Measurements from ENCODE around the gene TMEM175.

TMEM175 gene, protein sequence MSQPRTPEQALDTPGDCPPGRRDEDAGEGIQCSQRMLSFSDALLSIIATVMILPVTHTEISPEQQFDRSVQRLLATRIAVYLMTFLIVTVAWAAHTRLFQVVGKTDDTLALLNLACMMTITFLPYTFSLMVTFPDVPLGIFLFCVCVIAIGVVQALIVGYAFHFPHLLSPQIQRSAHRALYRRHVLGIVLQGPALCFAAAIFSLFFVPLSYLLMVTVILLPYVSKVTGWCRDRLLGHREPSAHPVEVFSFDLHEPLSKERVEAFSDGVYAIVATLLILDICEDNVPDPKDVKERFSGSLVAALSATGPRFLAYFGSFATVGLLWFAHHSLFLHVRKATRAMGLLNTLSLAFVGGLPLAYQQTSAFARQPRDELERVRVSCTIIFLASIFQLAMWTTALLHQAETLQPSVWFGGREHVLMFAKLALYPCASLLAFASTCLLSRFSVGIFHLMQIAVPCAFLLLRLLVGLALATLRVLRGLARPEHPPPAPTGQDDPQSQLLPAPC

DNA sequence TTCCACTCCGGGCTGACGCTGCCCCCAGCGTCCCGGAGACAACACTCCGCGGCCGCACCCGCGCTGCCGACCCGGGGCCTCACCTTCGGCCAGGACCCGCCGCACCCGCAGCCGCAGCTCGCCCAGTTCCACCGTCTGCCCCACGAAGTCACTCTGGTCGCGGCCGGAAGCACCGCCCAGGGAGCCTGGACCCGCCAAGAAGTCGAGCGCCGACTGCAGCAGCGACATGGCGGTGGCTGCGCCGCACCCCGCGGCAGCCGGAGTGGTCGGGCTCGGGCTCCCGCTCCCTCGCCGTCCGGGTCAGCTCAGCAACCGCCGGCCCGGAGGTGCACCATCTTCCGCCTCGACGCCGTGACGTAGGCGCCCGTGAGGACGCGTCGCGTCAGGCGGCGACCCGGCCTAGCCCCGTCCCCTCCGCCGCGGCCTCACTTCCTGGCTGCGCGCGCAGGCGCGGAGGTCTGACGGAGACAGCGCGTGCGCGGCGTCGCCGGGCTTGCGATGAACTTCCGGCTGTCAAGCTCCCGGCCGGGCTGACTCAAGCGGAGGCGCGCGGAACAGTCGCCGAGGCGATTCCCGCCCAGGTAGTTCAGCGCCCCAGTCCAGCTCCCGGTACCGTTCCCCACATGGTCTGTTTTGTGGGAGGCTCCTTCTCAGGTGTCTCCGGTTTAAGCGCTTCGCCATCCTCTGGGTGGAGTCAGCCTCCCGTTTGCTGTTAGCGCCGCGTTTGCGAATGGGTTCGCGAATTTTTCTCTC, at the start of gene TMEM175, which contains the start of gene GAK:
Gene TMEM175 (plus strand): TSS at position 501 of the 753 bp plus-strand sequence. CDS start 15,280 bp downstream, outside the sequence.
Gene GAK (minus strand): TSS at position 357 of the 753 bp plus-strand sequence. CDS start 129 bp downstream, at position 228.
- DNase-seq (ENCODE audit: low read depth) = peak; percentile 91

DNA sequence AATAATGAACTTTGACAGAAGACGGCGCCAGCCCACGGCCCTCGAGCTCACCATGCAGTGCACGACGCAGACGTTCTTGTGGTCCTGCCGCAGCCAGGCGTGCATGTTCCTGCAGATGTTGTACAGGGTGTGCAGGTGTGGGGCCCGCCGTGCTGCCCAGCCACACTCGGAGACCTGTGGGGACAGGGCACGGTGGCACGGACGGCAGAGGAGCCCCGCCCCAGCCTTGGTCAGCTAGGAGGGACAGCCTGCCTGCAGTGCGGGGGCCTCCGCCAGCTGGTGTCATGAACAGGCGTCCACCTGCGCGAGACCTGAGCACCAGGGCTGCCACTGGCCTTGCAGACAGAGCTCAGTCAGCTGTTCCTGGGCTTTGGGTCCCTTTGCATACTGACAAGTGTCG, 49.6 kb upstream of the TMEM175 start:
- DNase-seq (ENCODE audit: low read depth) = no peak

GRCh38 chr4:883377-884095, 48.7 kb upstream of the TMEM175 start:
- DNase-seq (ENCODE audit: low read depth) = no peak

DNA sequence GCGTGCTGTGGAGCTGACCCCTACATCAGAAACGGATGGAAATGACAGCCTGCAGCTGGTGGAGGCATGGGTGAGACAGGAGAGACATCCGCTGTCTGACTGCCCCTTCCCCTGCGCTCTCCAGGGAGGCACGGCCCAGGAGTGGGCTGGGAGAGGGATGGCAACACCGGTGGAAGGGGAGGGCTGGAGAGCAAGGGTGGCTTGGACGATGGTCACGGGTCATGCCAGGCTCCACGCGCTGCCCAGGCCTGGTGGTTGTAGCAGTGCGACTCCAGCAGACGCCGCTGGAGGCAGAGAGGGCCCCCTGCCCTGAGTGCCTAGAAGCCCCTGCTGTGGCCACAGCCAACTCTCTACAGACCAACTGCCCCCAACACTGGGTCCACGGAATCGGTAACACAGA, 48.0 kb upstream of the TMEM175 start:
- DNase-seq (ENCODE audit: low read depth) = no peak

- DNase-seq (ENCODE audit: low read depth) = no peak
Measured at GRCh38 chr4:884896-885295, 47.4 kb upstream of the TMEM175 start.

DNA sequence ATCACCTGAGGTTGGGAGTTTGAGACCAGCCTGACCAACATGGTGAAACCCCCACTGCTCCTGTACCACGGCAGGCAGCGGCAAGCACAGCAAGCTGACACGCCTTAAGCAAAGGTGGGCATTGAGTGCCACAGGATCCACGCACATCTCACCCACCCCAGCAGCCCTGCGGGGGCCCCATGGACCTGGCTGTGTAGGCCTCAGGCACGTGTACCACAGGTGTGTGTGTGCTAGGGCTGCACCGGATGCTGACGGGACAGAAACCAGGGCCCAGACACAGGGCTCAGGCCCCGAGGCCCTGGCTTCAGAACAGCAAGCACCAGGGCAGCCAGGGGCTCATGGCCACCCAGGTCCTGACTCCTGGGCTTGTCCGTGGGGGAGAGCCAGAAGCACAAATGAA, 46.9 kb upstream of the TMEM175 start:
- DNase-seq (ENCODE audit: low read depth) = no peak

GRCh38 chr4:886244-886643, 46.0 kb upstream of the TMEM175 start:
- DNase-seq (ENCODE audit: low read depth) = no peak

GRCh38 chr4:887034-887763, 45.1 kb upstream of the TMEM175 start:
- DNase-seq (ENCODE audit: low read depth) = no peak

DNA sequence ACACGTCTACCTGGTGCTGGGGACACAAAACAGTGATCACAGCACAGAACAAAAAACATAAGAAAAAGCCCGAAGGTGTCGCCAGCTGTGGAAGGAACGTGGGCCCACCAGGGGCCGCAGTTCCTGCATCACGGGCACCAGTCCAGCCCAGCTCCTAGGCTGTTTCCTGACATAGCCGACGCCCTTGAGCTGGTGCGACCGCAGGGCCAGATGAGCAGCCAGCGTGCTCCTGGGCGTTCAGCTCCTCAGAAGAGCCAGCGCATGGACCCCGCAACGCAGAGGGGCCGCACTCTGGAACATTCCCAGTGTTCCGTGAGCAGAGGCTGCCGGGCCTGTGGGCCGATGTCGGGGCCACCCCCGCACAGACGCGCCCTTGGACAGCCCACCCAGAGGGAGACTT, 44.2 kb upstream of the TMEM175 start:
- DNase-seq (ENCODE audit: low read depth) = no peak

GRCh38 chr4:889516-889915, 42.7 kb upstream of the TMEM175 start:
- no peak for DNase-seq (ENCODE audit: low read depth)

- DNase-seq (ENCODE audit: low read depth) = no peak
Measured at GRCh38 chr4:890036-890695, 42.1 kb upstream of the TMEM175 start.

GRCh38 chr4:891747-892146, 40.5 kb upstream of the TMEM175 start:
- peak; percentile 8 for DNase-seq (ENCODE audit: low read depth)

GRCh38 chr4:892780-893179, 39.5 kb upstream of the TMEM175 start:
- DNase-seq (ENCODE audit: low read depth) = no peak

DNA sequence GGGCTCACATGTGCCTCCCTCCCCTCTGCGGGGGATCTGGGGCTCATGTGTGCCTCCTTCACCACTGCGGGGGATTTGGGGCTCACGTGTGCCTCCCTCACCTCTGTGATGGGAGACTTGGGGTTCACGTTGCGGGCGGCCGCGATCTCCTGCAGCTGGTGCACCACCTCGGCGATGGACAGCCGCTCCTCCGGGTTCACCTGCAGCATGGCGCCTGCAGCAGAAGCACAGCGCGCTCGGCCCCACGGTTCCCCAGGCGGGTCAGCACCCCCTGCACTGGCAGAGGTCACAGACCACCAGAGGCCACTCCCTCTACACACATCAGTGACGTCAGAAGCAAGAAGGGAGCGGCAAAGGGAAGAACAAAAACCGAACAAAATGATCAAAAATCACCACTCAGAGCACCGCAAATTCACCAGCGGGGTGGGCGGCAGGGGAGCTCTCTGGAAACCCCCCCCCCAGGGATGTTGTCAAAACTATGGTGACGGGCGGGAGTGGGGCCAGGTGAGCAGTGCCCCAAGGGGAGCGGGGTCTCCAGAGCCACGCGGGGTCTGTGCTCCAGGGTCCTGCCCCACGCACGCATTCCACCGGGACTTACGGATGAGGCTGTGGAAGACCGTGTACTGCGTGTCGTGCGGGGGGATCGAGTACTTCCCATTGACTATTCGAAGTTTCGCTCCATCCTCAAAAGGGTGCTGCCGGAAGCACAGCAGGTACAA, 38.8 kb upstream of the TMEM175 start:
- no peak for DNase-seq (ENCODE audit: low read depth)

- no peak for DNase-seq (ENCODE audit: low read depth)
Measured at GRCh38 chr4:893995-894705, 38.1 kb upstream of the TMEM175 start.

- no peak for DNase-seq (ENCODE audit: low read depth)
Measured at GRCh38 chr4:895596-895995, 36.7 kb upstream of the TMEM175 start.

DNA sequence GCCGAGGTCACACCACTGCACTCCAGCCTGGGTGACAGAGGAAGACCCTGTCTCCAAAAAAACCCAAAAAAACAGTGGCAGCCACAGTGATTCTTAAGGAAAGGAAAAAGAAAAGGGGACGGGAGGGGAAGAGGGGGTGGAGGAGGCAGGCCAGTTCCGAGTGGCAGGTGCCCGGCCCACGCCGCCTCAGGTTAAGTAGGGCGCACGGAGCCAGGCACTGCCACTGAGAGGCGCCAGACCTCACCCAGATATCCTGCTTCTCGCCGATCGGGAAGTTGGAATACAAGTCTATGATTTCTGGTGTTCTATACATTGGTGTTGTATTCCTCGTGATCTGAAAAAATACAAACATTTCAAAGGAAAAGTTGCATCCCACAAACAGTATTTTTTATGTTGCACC, 36.0 kb upstream of the TMEM175 start:
- no peak for DNase-seq (ENCODE audit: low read depth)

DNA sequence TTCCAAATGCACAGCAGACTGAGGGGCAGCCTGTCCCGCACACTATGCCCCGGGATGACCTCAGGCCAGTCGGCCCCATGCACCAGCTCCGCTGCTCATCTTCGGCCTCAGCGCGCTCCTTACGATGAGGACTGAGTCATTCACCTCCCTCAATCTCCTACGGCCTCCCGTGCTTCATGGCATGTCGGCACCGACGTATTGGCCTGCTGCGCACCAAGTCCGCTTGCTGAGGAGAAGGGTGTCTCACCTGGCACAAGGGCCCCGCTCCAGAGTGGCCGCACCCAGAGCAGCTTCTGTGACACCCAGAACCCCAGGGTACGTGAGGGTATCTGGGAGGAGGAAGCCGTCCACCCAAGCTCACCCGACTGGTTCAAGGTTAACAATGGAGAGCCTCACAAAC, 35.6 kb upstream of the TMEM175 start:
- DNase-seq (ENCODE audit: low read depth) = no peak

GRCh38 chr4:898123-898522, 34.1 kb upstream of the TMEM175 start:
- no peak for DNase-seq (ENCODE audit: low read depth)

Data from amniotic epithelial cell (primary cell).